ENCODE data around the gene MEF2A.

DNA sequence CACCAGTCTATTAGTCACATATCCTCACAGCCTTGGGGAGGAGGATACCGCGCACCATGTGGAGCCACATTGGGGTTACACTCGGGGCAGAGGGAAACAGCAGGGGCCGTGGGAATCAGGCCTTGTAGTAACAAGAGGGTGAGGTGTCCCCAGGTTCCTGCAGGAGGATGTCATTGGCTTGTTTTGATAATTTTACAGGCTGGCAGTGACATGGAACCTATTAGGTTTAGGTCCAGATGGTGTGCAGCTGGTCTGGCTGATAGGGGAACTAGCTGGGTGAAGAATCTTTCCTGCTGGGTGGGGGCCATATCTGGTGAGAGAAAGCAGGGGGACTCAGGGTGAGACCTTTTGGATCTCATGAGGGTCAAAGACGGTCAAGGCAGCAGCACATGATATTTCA, 9.8 kb upstream of the MEF2A start:
- TF ChIP-seq, protein P1, sequence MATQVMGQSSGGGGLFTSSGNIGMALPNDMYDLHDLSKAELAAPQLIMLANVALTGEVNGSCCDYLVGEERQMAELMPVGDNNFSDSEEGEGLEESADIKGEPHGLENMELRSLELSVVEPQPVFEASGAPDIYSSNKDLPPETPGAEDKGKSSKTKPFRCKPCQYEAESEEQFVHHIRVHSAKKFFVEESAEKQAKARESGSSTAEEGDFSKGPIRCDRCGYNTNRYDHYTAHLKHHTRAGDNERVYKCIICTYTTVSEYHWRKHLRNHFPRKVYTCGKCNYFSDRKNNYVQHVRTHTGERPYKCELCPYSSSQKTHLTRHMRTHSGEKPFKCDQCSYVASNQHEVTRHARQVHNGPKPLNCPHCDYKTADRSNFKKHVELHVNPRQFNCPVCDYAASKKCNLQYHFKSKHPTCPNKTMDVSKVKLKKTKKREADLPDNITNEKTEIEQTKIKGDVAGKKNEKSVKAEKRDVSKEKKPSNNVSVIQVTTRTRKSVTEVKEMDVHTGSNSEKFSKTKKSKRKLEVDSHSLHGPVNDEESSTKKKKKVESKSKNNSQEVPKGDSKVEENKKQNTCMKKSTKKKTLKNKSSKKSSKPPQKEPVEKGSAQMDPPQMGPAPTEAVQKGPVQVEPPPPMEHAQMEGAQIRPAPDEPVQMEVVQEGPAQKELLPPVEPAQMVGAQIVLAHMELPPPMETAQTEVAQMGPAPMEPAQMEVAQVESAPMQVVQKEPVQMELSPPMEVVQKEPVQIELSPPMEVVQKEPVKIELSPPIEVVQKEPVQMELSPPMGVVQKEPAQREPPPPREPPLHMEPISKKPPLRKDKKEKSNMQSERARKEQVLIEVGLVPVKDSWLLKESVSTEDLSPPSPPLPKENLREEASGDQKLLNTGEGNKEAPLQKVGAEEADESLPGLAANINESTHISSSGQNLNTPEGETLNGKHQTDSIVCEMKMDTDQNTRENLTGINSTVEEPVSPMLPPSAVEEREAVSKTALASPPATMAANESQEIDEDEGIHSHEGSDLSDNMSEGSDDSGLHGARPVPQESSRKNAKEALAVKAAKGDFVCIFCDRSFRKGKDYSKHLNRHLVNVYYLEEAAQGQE (IDR thresholded peaks at IDR 0.05; ENCODE audit: insufficient read depth in 1 of 2, low read depth in 2 of 2, low read length in 2 of 2), result no peak
- no peak for TF ChIP-seq TAF1 (IDR thresholded peaks at IDR 0.05; ENCODE audit: borderline replicate concordance, insufficient read depth, low read length)
